Duodenal mucosa (tissue), 2 donors: ENCODE measurements around the gene USH1C.

Experiments
- H3K27ac ChIP-seq: one replicate; pipeline ENCODE4 v1.7.0; 2013; ENCODE audit warnings: low read depth, low read length
- H3K27me3 ChIP-seq, 2 donors: one replicate each; pipeline ENCODE4 v1.7.0; 2013; ENCODE audit warnings: low read length in 2 of 2, control low read depth in 1 of 2; ENCODE audit not compliant: insufficient read depth in 2 of 2, control insufficient read depth in 1 of 2
- H3K36me3 ChIP-seq, 2 donors: one replicate each; pipeline ENCODE4 v1.7.0; 2013; ENCODE audit warnings: low read length in 2 of 2, control low read depth in 1 of 2; ENCODE audit not compliant: insufficient read depth in 2 of 2, control insufficient read depth in 1 of 2
- H3K4me1 ChIP-seq, 2 donors: one replicate each; pipeline ENCODE4 v1.7.0; 2013; ENCODE audit warnings: low read length in 2 of 2, control low read depth in 1 of 2; ENCODE audit not compliant: insufficient read depth in 2 of 2, control insufficient read depth in 1 of 2
- H3K4me3 ChIP-seq, 2 donors: one replicate each; pipeline ENCODE4 v1.7.0; 2013; ENCODE audit warnings: low read length in 2 of 2, low read depth in 1 of 2
- H3K9ac ChIP-seq, 2 donors: one replicate each; pipeline ENCODE4 v1.7.0; 2013; ENCODE audit warnings: low read length in 2 of 2, low read depth in 1 of 2
- H3K9me3 ChIP-seq, 2 donors: one replicate each; pipeline ENCODE4 v1.7.0; 2013; ENCODE audit warnings: low read length in 2 of 2, control low read depth in 1 of 2; ENCODE audit not compliant: control insufficient read depth in 1 of 2

USH1C gene

DNA sequence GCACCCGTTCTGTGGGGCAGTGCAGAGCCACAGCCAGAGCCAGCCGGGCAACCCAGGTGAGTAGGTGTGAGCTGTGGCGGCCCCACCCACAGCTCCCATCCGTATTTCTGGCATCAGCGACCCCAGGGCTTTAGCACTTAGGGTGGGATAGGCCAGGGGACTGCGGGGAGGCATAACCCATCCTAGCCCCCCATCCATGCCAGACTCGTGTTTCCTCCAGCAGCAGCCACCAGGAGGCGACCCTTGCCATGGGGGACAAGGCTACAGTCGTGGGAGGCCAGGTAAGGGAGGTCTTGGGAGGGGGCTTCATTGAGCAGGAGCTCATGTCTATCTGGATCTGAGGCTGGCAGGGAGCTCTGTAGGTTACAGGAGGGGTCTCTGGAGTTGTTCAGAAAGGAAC is 3.7 kb upstream of the USH1C start:
- no peaks in the 10 kb centered on the region for H3K36me3 ChIP-seq
- no peak overlapping the region for H3K27ac ChIP-seq
- H3K4me3 ChIP-seq, result no peak overlapping the region
- no peak overlapping the region for H3K9ac ChIP-seq
- H3K9me3 ChIP-seq, result no peaks in the 10 kb centered on the region
- H3K4me1 ChIP-seq, result no peaks in the 10 kb centered on the region
- H3K27me3 ChIP-seq, result peaks cover 3 to 4% of the 10 kb centered on the region in 2 donors

- Histone ChIP-seq H3K9me3 (no peaks in the 10 kb centered on the region), H3K9ac (no peak within 1 kb of the TSS), H3K4me1 (no peaks in the 10 kb centered on the region), H3K36me3 (no peaks in the 10 kb centered on the region), H3K27ac (no peak within 1 kb of the TSS), H3K27me3 (peaks cover 3 to 4% of the 10 kb centered on the region in 2 donors), H3K4me3 (no peak within 1 kb of the TSS)
These were observed 2.9 kb upstream of the USH1C start, which contains the start of gene OTOG for GRCh38 chr11:17547051-17547577. Gene OTOG (plus strand): TSS chr11:17547259. CDS start chr11:17547373, 114 bp downstream.

DNA sequence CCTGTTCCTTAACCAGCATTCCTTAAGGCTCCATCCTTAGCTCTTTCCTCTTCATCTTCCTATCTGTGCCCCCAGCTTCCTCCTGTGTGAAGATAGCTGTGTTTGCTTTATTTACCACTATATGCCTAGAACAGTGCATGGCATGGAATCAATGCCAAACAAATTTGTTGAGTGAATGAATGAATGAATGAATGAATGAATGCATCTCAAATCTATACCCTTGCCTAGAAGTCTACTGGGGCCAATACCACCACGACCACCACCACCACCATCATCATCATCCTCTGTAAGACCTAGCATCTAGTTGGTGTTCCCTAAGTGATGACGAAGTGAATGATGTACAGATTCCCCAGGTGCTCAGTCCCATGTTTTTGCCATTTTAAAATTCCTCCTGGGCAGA is 2.0 kb upstream of the USH1C start:
- Histone ChIP-seq H3K9ac (no peak overlapping the region), H3K27me3 (peaks cover 3 to 4% of the 10 kb centered on the region in 2 donors), H3K36me3 (no peaks in the 10 kb centered on the region), H3K9me3 (no peaks in the 10 kb centered on the region), H3K4me1 (peaks cover 5 to 7% of the 10 kb centered on the region in 2 donors), H3K4me3 (no peak overlapping the region), H3K27ac (no peak overlapping the region)

- Histone ChIP-seq H3K36me3 (no peaks in the 10 kb centered on the region), H3K9ac (peak overlapping the region; percentile 85 to 89), H3K27ac (peak overlapping the region; percentile 80), H3K4me3 (peak overlapping the region; percentile 80 to 86), H3K27me3 (peaks cover 3 to 4% of the 10 kb centered on the region in 2 donors), H3K9me3 (no peaks in the 10 kb centered on the region), H3K4me1 (peaks cover 25 to 29% of the 10 kb centered on the region in 2 donors)
These were observed 539 bp downstream of the USH1C start for GRCh38 chr11:17543574-17544180.

GRCh38 chr11:17543041-17543440 is 1.2 kb downstream of the USH1C start:
- Histone ChIP-seq H3K4me3 (peak overlapping the region; percentile 80 to 86), H3K9me3 (no peaks in the 10 kb centered on the region), H3K4me1 (peaks cover 27 to 35% of the 10 kb centered on the region in 2 donors), H3K9ac (peak overlapping the region; percentile 85 to 89), H3K36me3 (peaks cover 0 to 3% of the 10 kb centered on the region in 2 donors), H3K27ac (peak overlapping the region; percentile 80), H3K27me3 (peaks cover 3 to 4% of the 10 kb centered on the region in 2 donors)

DNA sequence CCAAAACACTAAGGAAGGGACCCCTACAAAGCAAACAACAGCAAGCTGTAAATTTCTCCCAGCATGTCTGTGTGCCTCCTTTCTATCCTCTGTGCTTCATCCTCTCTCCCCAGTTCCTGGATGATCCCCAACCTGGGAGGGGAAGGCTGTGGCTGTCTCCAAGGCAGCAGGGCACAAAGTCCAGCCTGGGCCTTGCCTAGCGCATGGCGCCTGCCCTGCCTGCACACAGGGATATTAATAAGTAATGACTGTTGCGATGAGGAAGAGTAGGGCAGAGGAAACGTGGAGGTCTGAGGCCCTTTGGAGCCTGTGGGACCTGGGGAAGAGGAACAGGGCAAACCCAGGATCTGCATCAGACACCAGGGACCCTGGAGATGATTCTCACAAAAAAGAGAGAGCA is 2.0 kb downstream of the USH1C start:
- Histone ChIP-seq H3K4me1 (peaks cover 27 to 39% of the 10 kb centered on the region in 2 donors), H3K4me3 (peak overlapping the region; percentile 80 to 86), H3K36me3 (peaks cover 0 to 3% of the 10 kb centered on the region in 2 donors), H3K9ac (peak overlapping the region; percentile 85 to 89), H3K9me3 (no peaks in the 10 kb centered on the region), H3K27ac (peak overlapping the region; percentile 64), H3K27me3 (peaks cover 0 to 3% of the 10 kb centered on the region in 2 donors)

DNA sequence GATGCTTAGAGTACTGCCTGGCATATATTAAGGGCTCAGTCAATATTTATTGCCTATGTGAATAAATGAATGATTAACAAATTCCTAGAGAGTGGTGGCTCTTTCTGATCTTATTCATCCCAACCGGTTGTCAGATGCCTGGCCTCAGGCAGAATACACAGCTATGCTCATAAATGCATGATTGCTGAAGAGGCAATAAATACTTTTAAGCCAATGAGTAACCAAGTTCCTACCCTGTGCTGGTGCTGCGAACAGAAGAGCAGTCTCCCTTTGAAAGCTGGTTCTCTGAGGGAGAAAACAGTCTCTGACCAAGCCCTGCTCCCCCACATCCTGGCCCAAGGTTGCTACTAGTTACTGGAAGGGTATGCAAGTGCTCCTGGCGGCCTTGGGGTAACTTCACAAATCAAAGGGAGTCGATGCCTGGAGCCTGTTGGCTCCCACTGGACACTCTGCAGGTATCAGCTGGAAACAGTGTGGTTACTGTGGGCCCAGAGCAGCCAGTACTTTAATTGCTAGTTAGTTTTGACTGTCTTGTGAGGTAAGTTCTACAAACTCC is 2.8 kb downstream of the USH1C start:
- peak overlapping the region; percentile 2 to 37 for H3K9ac ChIP-seq
- peaks cover 0 to under 1% of the 10 kb centered on the region in 2 donors for H3K27me3 ChIP-seq
- H3K36me3 ChIP-seq, result peaks cover 0 to 3% of the 10 kb centered on the region in 2 donors
- peaks cover 27 to 39% of the 10 kb centered on the region in 2 donors for H3K4me1 ChIP-seq
- peak overlapping the region; percentile 80 to 86 for H3K4me3 ChIP-seq
- H3K9me3 ChIP-seq, result no peaks in the 10 kb centered on the region
- H3K27ac ChIP-seq, result peak overlapping the region; percentile 48

DNA sequence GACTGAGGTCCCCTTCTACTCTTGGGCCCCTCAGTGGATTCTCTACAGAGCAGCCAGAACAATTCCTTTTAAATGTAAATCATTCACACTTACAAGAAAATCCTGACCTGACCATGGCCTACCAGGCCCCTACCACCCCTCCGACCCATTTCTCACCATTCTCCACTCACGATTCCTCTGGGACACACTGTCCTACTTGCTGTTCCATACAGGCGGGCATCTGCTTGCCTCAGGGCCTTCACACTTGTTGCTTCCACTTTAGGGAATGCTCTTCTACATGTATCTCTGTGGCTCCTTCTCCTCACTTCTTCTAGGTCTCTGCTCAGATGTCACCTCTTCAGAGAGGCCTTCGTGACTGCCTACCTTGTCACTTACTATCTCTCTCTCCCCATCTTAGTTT is 3.4 kb downstream of the USH1C start:
- Histone ChIP-seq H3K36me3 (peaks cover 0 to 3% of the 10 kb centered on the region in 2 donors), H3K4me3 (no peak overlapping the region), H3K9me3 (no peaks in the 10 kb centered on the region), H3K4me1 (peaks cover 27 to 39% of the 10 kb centered on the region in 2 donors), H3K27ac (no peak overlapping the region), H3K9ac (no peak overlapping the region), H3K27me3 (no peaks in the 10 kb centered on the region)

- H3K9me3 ChIP-seq, result no peaks in the 10 kb centered on the region
- no peak overlapping the region for H3K27ac ChIP-seq
- H3K9ac ChIP-seq, result no peak overlapping the region
- no peak overlapping the region for H3K4me3 ChIP-seq
- H3K27me3 ChIP-seq, result no peaks in the 10 kb centered on the region
- H3K36me3 ChIP-seq, result peaks cover 0 to 3% of the 10 kb centered on the region in 2 donors
- H3K4me1 ChIP-seq, result peaks cover 27 to 39% of the 10 kb centered on the region in 2 donors
These were observed 5.5 kb downstream of the USH1C start for GRCh38 chr11:17538731-17539130.

DNA sequence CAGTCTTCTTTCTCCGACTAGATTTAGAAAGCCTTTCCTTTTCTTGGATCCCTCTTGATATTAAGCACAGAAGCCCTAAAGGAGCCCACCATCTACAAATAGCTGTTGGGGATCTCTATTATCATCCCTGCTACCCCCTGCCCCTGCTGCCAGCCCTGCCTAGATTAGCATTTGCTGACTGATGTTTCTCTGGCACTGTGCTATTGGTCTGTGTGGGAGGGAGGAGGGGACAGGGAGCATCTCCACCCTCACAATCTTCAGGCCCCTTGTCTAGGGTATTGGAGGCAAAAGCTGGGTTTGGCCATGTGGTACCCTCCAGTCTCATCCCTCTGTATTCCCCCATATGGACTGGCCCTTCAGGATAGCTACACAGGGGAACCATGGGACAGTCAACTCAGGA is 6.2 kb downstream of the USH1C start:
- Histone ChIP-seq H3K27ac (no peak overlapping the region), H3K36me3 (peaks cover 0 to 9% of the 10 kb centered on the region in 2 donors), H3K4me1 (peaks cover 27 to 39% of the 10 kb centered on the region in 2 donors), H3K4me3 (no peak overlapping the region), H3K9ac (no peak overlapping the region), H3K27me3 (no peaks in the 10 kb centered on the region), H3K9me3 (no peaks in the 10 kb centered on the region)
